HepG2 (cell line): ENCODE measurements around the gene PRKD2. TPM values are rescaled to one million over a fixed set of nuclear protein-coding genes. Genes with fewer than 3 reads are reported as not detected.

Experiments
- ARID5B ChIP-seq: IDR thresholded peaks from 2 replicates; pipeline ENCODE4 v1.4.0; 2020; ENCODE audit warnings: mild to moderate bottlenecking, missing genetic modification reagents
- CCAR2 ChIP-seq: fragments of 200-400 bp; formaldehyde crosslinking; optimal IDR thresholded peaks from 2 replicates; pipeline ENCODE3; 2018; ENCODE audit warnings: low read depth, mild to moderate bottlenecking, low read length, moderate library complexity
- CEBPG ChIP-seq: IDR thresholded peaks from 2 replicates; pipeline ENCODE4 v1.6.1; 2016
- MED1 ChIP-seq: sonication (generic); formaldehyde crosslinking; IDR thresholded peaks from 2 replicates; pipeline ENCODE4 v1.4.0; 2020; ENCODE audit warnings: missing genetic modification reagents
- NONO ChIP-seq, 2 experiments: fragments of 450-650 bp in 1 of 2; sonication (generic) in 1 of 2; formaldehyde crosslinking in 1 of 2; IDR thresholded peaks in 1 of 2; conservative IDR thresholded peaks in 1 of 2; 2 replicates each; pipeline versions ENCODE4 v1.6.1 to v1.8.0; 2017 to 2022; ENCODE audit warnings: mild to moderate bottlenecking in 1 of 2, missing genetic modification reagents in 1 of 2, moderate library complexity in 1 of 2
- PAXIP1 ChIP-seq: sonication (generic); formaldehyde crosslinking; conservative IDR thresholded peaks from 2 replicates; pipeline ENCODE4 v1.4.0; 2020; ENCODE audit warnings: mild to moderate bottlenecking, missing genetic modification reagents, moderate library complexity
- ZBTB46 ChIP-seq: sonication (generic); formaldehyde crosslinking; IDR thresholded peaks from 2 replicates; pipeline ENCODE4 v1.4.0; 2020; ENCODE audit warnings: mild to moderate bottlenecking, missing genetic modification reagents, borderline replicate concordance
- ZNF558 ChIP-seq: sonication (generic); formaldehyde crosslinking; IDR thresholded peaks from 2 replicates; pipeline ENCODE4 v1.9.0; 2022; ENCODE audit warnings: mild to moderate bottlenecking, missing genetic modification reagents, borderline replicate concordance
- ZSCAN9 ChIP-seq: IDR thresholded peaks from 2 replicates; pipeline ENCODE4 v1.6.1; 2016; ENCODE audit warnings: borderline replicate concordance
- polyA plus RNA-seq, 8 experiments: library from polyadenylated mRNA; depleted of rRNA in 3 of 8; stranded (reverse) in 7 of 8; unstranded in 1 of 8; fragments of >200 nt; fragmentation: Illumina TruSeq in 4 of 8; extraction: Trizol in 4 of 8; gene quantifications; 2 replicates each; pipeline versions ENCODE4 v1.2.1 to v1.2.3, GENCODE V29; 2011 to 2016; ENCODE audit warnings: low read depth in 4 of 8, missing spikeins in 1 of 8, mixed read lengths in 1 of 8; ENCODE audit not compliant: insufficient read depth in 1 of 8
- total RNA-seq, 5 experiments: library from RNA; depleted of rRNA; stranded (reverse); fragments of >200 nt; fragmentation: Illumina TruSeq; extraction: Trizol; gene quantifications; 2 replicates each; pipeline ENCODE4 v1.2.3, GENCODE V29; 2016; ENCODE audit warnings: low read depth in 1 of 5
- TF ChIP-seq, protein P1 (sequence below): sonication (generic); formaldehyde crosslinking; IDR thresholded peaks from 2 replicates; pipeline ENCODE4 v1.5.1; 2020; ENCODE audit warnings: missing genetic modification reagents, mild to moderate bottlenecking, borderline replicate concordance
- TF ChIP-seq, protein P2 (sequence below): sonication (generic); formaldehyde crosslinking; IDR thresholded peaks from 2 replicates; pipeline ENCODE4 v1.5.1; 2020; ENCODE audit warnings: missing genetic modification reagents, mild to moderate bottlenecking, borderline replicate concordance
- TF ChIP-seq, protein P3 (sequence below): sonication (generic); formaldehyde crosslinking; IDR thresholded peaks from 2 replicates; pipeline ENCODE4 v1.9.0; 2022; ENCODE audit warnings: low read depth, missing genetic modification reagents

PRKD2 gene
- total and polyA plus RNA-seq, 2 of the 13 experiments (the other 11 are each of a cell fraction or from before 2014, with no cell fraction given): 6.7 to 7.3 TPM

GRCh38 chr19:46764817-46765291 is 47.9 kb upstream of the PRKD2 start (continued):
- TF ChIP-seq ZSCAN9 (CRISPR knock-in tag) (peak; percentile 67; the same call in 1 of the 2 replicates), ZBTB46 (CRISPR knock-in tag) (no peak), NONO (IDR thresholded peaks at IDR 0.05) (no peak), NONO (CRISPR knock-in tag; conservative IDR thresholded peaks at IDR 0.05) (peak; percentile 58; the same call in 1 of the 2 replicates), ZNF558 (no peak), PAXIP1 (CRISPR knock-in tag) (peak; percentile 67), CEBPG (peak; percentile 87), MED1 (CRISPR knock-in tag) (peak; percentile 47; the same call in 1 of the 2 replicates), ARID5B (CRISPR knock-in tag) (peak; percentile 88), CCAR2 (peak; percentile 11)
- TF ChIP-seq, protein P1, sequence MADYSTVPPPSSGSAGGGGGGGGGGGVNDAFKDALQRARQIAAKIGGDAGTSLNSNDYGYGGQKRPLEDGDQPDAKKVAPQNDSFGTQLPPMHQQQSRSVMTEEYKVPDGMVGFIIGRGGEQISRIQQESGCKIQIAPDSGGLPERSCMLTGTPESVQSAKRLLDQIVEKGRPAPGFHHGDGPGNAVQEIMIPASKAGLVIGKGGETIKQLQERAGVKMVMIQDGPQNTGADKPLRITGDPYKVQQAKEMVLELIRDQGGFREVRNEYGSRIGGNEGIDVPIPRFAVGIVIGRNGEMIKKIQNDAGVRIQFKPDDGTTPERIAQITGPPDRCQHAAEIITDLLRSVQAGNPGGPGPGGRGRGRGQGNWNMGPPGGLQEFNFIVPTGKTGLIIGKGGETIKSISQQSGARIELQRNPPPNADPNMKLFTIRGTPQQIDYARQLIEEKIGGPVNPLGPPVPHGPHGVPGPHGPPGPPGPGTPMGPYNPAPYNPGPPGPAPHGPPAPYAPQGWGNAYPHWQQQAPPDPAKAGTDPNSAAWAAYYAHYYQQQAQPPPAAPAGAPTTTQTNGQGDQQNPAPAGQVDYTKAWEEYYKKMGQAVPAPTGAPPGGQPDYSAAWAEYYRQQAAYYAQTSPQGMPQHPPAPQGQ: no peak
- TF ChIP-seq, protein P2, sequence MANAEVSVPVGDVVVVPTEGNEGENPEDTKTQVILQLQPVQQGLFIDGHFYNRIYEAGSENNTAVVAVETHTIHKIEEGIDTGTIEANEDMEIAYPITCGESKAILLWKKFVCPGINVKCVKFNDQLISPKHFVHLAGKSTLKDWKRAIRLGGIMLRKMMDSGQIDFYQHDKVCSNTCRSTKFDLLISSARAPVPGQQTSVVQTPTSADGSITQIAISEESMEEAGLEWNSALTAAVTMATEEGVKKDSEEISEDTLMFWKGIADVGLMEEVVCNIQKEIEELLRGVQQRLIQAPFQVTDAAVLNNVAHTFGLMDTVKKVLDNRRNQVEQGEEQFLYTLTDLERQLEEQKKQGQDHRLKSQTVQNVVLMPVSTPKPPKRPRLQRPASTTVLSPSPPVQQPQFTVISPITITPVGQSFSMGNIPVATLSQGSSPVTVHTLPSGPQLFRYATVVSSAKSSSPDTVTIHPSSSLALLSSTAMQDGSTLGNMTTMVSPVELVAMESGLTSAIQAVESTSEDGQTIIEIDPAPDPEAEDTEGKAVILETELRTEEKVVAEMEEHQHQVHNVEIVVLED: 0 out of 2 replicates have a peak, but pooled peaks have one; percentile 22
- TF ChIP-seq, protein P3, sequence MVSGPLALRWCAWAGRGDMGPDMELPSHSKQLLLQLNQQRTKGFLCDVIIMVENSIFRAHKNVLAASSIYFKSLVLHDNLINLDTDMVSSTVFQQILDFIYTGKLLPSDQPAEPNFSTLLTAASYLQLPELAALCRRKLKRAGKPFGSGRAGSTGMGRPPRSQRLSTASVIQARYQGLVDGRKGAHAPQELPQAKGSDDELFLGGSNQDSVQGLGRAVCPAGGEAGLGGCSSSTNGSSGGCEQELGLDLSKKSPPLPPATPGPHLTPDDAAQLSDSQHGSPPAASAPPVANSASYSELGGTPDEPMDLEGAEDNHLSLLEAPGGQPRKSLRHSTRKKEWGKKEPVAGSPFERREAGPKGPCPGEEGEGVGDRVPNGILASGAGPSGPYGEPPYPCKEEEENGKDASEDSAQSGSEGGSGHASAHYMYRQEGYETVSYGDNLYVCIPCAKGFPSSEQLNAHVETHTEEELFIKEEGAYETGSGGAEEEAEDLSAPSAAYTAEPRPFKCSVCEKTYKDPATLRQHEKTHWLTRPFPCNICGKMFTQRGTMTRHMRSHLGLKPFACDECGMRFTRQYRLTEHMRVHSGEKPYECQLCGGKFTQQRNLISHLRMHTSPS: peak; percentile 89
